ENCODE data around the gene CSRNP3.

Gene CSRNP3

DNA sequence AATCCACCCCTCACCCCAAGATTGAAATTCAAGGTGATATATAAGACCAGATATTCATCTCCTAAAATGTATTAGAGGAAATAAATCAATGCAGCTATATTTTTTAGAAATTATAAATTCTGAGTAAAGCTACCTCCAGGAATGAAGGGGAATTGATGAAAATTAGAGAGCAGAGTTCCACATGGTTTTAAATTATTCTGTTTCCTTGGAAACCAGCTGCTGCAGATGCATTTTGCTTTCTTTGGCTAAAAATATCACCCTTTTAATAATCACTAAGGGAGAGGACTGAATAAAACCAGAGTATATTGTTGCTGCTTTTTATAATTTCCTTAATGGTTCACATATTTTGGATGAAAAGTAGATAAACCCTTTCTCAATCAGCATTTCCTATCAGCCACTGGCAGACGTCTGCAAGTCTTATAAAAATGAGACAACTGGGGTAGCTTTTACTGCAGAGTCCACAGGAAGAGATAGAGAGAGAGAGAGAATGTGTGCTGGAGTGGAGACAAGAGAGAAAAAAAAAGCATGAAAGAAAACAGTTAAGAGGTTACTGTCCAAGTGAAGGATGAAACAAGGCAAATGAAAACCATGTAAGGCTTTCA lies 2.0 kb downstream of the CSRNP3 start:
- no peak for DNase-seq

DNA sequence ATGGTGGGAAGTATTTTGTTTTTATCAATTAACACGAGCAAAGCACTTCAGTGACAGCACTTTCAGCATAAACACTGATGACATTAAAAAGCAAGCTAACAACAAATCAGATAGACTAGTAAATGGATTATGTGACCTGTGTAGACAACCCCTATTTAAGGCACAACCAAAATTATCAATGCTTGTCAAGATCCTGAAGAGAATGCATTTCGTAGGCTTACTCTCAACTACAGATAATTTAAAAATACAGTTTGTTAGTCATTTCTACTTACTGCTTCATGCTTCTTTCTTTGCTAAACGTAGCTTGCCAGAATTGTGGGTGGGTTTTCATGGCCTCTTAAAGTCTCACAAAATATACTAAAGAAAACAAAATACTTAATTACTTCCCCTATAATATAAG lies 3.4 kb downstream of the CSRNP3 start:
- DNase-seq, result no peak

DNA sequence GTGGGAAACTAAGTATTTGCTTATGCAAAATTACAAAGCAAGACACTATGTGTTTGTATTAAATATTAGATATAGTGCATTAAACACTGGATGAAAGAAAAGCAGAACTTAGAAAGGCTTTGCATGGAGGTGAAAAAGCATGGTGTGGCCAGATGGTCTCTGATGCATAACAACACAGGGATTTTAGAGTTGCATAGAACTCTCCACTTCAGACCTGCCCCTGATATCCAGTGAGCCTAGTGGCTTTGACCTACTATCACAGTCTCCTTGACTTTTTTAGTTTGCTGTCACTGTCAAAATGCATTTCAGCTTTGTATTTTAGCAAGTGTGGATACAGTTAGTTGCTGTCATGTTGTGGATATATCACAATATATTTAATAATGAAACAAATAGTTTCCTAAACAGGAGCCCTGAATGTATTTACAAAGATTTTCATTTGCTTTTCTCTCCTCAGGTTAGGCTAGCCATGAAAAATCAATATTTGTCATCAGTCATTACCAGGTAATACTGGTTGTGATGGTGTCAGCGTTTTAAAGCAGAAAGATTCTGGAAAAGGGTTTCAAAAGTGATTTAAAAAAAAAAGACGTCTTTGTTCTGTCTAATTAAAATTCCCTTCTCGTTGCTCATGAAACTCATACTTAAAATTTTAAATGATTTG lies 5.2 kb downstream of the CSRNP3 start:
- DNase-seq, result no peak

DNA sequence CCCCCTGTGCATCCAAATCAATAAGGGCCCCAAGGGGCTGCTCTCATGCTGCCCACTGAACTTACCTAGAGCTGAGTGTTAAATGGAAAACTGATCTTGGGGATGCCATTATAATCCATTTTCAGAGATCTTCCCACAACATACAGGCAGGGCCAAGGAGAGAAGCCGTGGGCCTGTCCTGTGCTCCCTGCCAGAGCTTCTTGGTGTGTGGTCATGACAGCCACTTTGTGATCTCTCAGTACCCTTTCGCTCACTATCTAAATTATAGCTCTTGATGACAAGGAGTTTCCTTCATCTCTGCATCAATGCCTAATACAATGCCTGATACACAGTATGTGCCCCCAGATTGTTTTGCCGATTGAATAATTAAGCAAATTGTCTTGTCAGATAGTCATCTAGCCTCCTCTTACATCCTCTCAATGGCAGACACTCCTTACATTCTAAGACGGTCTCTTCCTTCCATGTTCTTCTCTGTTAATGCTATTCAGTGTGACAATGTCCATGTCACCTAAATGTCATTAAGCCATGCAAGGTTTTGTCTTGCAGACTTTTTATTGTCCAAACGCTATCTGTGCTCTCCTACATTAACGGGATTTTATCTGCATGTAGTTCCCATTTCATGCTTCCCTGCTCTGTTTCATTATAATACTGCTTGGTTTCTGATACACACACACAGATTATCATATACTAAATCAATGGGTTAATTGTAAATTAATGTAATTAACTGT lies 5.9 kb downstream of the CSRNP3 start:
- no peak for DNase-seq

DNA sequence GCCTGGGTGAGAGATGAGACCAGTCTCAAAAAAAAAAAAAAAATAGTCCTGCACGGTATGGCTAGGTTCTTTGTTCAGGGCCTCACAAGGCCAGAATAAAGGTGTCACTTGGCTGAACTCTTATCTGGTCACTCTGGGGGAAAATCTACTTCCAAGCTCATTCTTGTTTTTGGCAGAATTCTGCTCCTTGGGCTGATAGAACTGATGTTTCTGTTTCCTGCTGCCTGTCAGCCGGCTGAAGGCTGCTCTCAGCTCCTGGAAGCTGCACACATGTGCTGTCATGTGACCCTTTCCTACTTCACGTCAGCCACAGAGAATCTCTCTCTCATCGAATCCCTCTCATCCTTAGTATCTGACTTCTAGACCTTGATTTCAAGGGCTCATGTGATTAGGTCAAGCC lies 10.4 kb downstream of the CSRNP3 start:
- no peak for DNase-seq

DNA sequence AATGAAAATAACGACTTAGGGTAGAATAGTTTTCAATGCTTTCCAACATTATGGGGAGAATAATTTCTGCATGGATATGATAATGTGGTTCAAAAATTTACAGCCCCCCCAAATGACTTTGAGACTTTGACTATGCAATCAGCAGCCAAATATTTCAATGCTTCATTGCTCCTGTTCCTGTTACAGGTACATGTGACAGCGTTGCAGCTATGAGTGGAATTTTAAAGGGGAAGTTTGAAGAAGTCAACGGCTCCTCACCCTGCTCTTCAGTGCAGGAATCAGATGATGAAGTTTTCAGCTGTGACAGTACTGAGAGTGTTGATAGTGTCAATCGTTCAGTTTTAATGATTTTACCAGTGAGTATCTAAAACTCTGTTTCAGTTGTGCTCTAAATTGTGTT lies 25.1 kb downstream of the CSRNP3 start:
- DNase-seq, result no peak

DNA sequence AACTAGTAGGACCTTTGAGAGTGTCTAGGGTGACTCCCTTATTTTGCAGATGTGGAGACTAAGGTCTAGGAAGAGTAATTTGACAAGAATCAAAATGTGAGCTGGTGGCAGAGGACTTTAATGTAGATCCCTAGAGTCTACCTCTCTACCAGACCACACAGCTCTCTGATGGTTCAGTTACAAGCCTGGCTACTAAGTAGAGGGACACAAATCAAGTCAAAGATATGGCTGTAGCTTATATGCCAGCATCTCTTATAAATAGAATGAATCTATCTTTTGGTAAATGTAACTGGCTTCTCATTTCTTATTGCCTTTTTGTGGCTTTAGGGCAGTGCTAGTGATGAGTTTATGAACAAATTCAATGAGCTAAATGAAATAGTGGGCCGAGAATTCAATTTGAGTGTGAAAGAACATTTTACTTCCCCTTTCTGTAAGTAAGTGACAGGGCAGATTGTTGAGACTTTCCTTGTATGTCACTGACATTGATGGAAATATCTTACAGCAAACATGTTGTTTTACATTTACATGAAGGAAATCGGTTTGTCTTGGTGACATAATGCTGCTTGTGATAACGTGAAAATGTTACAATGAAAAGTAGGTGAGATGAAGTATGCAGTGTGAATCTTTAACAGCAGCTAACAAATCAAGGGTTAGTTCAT lies 28.3 kb downstream of the CSRNP3 start:
- no peak for DNase-seq

DNA sequence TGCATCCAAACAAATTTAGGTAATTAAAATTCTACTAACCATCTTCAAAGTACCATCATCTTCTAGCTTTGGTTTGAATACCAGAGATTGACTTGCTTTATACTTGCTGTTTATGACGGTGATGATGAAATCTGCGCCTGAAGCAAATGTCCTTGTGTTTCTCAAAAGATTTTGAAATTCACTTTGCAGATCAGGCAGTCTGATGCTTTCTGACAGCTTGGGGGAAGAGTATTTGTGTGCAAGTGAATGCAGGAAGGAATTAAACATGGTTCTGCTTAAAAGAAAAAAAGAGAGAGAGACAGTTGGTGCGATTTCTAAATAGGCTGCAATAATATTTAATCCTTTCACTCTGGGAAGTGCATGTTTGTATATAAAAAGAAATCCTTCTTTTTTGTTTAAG lies 29.6 kb downstream of the CSRNP3 start:
- no peak for DNase-seq

DNA sequence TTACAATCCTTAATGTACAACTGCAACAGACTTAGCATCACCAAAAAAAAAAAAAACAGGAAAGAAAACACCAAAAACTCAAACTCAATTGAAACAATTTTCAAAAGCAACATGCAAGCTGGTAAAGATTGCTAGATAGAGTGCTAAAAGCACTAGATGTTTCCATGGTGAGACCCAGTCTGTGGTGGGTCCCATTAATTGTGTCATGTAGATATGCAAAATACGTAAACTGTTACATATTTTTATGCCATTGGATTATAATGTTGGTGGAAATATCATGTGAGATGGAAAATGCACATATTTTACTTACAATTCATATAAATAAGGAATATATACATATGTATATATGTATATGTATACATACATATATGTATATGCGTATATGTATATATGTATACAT lies 30.5 kb downstream of the CSRNP3 start:
- DNase-seq, result no peak

DNA sequence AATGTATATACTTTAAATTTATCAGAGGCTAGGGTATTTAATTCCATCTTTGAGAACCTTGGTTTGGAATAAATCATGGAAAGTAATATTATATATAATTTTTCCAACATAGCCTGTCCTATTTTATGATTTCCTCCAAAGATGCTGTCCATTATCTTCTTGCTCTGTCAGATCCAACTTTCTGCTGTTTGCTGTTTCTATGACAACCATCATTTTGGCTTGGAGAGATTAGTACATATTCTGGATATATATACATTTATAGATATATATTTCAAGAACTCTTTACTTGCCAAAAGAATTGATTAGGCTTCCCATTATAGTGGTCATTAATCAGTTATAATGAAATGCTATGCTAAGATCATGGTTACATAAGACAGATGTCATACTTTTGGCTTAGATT lies 31.3 kb downstream of the CSRNP3 start:
- DNase-seq, result no peak

DNA sequence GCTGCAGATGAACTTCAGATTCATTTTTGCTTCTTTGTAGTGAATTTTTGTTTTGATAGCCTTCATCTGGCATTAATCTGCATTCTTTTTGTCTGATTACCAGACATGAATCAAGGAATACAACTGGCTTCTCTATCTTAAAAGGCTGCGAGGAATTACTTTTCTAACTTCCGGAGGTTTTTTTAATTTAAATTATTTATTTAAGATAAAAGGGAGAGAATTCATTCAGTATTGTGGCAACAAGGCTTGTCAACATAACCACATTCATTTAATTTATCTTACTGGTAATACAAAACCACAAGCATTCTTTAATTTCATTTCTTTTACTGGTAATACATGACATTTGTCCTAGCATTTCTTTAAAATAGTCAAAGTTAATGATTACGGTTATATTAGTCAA lies 36.0 kb downstream of the CSRNP3 start:
- no peak for DNase-seq

DNA sequence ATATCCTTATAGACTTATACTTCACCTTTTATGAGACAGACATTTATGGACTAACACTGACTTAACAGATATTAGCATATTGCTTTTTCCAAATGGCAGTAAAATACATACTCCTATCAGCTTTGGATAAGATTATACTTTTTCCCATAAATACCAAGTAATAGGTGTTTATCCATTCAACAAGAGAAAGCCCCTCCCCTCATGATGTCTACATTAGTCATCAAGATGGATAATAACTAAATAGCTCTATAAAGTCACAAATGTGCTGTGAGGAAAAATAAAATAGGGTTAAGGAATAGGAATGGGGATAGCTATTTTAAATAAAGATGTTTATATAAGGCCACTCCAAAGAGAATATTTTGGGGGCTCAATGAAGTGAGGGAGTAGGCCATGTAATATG lies 39.4 kb downstream of the CSRNP3 start:
- no peak for DNase-seq

DNA sequence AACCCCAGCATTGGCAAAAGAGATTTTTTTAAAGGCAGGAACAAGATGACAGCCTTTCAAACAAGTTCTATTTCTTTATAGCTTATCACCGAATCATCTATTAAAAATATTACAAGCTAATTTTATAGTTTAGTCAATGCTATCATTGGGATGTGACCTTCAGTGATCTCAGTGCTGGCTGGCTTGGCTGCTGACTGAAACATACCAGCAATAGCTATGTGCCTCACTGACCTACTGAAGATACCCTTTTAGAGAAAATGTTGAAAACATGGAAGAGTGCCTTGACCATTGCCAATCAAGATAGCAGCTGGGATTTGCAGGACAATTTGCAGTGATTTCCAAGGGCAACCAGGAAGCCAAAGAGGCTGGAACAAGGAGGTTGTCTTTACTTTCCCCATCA lies 44.0 kb downstream of the CSRNP3 start:
- DNase-seq, result no peak

DNA sequence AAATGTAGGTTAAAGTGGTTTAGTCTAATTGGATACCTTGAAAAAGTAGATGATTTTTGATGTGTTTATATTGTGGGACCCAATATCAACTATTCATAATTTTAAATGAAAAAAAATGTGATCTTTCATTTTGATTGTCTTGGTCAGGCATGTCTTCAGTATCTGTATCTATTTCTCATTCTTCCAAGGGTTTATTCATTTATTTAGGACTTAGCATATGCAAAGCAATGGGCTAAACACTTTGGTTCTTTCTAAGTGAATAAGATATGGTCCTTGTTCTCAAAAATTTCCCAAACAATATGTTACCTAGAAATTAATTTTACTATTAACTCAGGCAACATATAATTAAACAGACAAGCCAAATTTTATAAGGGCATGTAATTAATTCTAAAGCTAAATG lies 49.1 kb downstream of the CSRNP3 start:
- DNase-seq, result no peak

DNA sequence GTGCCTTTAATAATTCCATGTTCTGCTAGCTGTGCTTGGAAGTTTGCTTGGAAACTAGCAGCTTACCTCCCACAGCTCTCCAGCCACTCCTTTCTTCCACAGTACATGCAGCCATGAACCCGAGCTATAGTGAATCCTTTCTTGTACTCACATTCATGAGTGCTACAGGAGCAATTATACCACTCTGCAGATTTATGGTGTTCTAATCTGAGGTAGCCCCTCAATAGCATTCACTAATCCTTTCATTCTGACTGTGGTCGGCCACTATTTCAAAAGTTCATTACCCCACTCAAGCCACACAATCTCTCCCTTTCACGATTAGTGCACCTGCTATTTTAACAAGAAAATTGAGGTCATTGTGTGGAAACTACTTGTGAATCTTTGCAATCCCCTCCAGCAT lies 53.2 kb downstream of the CSRNP3 start:
- DNase-seq, result no peak

DNA sequence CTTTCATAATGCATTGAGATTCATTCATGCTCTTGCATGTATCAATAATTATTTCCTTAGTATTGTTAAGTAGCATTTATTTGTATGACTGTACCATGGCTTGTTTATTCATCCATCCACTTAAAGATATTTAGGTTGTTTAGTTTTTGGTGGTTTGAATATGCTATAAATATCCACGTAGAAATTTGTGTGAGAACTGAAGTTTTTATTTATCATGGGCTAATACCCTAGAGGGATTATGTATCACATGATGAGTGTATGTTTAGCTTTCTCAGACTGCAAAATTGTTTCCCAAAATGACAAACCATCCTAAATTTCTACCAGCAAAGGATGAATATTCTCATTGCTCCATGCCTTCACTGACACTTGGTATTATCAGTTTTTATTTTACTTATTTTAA lies 55.2 kb downstream of the CSRNP3 start:
- no peak for DNase-seq

DNA sequence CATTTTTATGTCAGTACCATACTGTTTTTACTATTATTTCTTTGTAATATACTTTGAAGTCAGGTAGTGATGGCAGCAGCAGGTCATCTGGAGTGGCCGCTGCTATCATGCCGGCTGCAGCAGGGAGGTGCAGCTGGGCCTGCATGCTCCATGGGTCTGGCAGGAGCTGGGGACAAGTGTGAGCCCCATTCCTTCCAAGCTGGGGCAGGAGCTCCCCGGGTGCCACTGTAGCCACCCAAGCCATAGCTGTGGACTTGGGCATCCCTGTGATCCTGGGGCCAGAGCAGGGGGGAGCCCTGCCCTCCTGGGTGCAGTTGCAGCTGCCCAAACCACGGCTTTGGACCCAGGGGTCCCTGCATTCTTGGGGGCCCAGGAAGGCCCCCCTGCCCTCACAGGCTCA lies 59.2 kb downstream of the CSRNP3 start:
- DNase-seq, result no peak

DNA sequence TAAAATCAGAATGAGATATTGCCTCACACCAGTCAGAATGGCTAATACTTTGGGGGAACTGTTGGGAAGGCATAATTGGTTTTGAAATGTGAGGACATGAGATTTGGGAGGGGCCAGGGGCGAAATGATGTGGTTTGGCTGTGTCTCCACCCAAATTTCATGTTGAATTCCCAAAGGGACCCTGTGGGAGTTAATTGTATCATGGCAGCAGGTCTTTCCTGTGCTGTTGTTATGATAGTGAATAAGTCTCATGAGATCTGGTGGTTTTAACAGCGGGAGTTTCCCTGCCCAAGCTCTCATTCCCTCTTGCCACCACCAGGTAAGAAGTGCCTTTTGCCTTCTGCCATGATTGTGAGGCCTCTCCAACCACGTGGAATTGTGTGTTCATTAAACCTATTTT lies 59.6 kb downstream of the CSRNP3 start:
- no peak for DNase-seq

DNA sequence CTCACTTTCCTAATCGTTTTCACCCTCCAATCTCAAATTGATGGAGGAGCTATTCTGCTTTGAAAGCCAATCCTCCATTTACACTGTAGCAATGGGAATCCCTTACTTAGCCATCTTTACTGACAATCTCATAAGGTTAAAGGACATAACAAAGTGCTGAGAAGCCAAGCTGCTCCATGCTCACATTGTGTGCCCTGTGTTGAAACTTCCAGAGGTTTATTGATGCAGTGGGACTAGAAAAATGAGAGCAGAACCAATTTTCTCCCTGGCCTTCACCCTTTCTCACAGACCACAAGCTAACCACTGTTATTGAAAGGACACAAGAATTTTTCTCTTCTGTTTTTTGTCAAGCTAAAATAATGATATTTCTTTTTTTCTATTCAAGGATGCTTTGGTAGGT lies 63.8 kb downstream of the CSRNP3 start:
- DNase-seq, result no peak

DNA sequence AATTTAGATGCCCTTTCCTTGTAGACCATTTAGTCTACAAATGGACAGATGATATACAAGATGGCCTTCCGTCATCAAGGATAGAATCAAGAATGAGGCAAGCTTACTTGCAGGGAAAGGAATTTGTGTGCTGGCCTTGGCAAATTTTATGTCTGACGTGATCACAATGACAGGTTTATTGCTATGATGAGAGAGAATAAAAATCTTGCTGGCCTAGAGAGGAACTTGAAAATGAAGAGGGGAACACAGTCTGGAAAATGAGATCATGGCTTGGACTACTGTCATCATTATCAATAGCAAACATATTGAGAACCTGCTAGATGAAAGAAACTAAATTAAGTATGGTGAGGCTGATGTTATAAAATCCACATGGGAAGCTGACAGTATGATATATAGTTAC lies 66.0 kb downstream of the CSRNP3 start:
- no peak for DNase-seq

DNA sequence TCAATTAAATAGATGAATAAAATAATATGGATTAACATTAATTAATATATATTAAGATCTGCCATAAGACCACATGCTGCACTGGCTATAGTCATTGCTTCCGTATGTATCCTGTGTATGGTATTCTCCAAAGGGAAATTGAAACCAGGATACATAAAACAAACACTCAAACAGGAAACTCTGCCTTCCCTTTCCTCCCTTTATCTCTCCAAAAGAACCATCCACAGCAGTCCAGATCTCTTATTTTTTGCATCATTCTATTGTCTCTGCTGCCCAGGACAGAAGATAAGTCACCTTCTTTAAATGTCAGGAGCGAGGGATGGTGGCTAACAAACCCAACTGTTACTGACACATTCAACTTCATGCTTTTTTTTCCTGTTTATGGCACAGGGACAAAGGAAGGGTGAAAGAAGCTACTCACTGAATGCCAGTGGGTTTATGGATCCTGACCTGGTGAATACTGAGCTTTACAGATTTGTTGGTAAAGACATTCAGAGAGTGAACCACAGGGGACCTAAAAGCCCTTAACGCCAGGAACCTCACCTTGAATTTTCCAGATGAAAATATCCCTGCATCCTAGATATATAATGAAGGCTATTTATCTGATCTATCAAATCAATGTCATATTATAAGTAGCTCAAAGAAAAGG lies 67.5 kb downstream of the CSRNP3 start:
- no peak for DNase-seq

DNA sequence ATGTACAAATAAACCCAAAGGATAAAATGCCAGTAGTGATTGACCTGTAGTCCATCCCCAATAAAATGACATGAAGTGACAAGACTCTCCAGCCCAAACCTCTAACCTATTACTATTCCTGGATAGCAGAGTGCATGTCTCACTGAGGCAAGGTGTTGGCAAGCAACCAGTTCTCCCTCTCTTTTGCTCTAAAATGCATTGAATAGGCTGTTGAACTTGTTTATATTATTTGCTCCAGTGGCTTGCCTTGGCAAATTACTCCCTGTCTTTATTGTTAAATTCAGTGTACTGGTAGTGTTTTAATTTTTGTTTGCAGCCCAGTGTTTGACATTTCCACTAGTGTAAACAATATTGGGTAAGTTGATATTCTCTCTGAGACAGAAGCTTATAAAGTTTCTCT lies 70.5 kb downstream of the CSRNP3 start:
- DNase-seq, result no peak

DNA sequence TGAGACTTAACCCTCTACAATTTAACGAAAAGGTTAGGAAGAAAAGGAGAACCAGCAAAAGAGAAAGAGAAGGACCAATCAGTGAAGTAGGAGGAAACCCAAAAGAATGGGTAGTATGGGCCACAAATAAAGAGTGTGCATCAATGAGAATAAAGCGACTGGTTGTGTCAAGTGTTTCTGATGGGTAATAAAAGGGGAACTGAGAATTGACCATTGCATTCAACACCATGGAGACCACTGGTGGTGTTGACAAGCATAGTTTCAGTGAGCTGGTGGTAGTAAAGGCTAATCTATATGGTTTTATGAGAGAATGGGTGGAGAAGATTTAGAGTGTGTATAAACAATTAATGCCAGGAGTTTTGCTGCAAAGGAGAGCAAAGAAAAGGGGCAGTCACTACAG lies 75.4 kb downstream of the CSRNP3 start:
- DNase-seq, result no peak

DNA sequence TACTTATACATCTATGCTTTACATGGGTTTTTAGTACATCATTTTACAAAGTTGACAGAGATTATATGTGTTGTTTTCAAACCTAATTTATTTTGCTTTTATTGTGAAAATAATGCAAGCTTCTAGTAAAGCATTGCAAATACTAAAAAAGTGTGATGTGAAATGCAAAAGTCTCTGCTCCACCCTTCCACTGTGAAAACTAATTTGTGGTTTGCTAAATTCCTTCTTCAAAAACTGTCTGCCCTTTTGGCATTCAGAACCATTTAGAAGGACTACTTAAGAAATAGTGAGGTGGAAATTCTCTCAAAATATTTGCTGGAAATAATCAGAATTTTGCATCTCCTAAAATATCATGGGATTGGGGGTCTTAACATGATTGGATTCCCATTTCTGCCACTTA lies 78.4 kb downstream of the CSRNP3 start:
- no peak for DNase-seq
